ENCODE results near the gene NT5M.

NT5M gene

GRCh38 chr17:17303847-17304490 lies 796 bp downstream of the NT5M start:
- no peak for DNase-seq

- DNase-seq: no peak
Measured at GRCh38 chr17:17304521-17304985, 1.4 kb downstream of the NT5M start.

GRCh38 chr17:17305281-17305801 lies 2.2 kb downstream of the NT5M start:
- no peak for DNase-seq

- DNase-seq: no peak
Measured at GRCh38 chr17:17309356-17309755, 6.2 kb downstream of the NT5M start.

GRCh38 chr17:17313350-17313991 lies 10.3 kb downstream of the NT5M start:
- no peak for DNase-seq

- no peak for DNase-seq
Measured at GRCh38 chr17:17314501-17315071, 11.4 kb downstream of the NT5M start.

GRCh38 chr17:17315142-17315821 lies 12.1 kb downstream of the NT5M start:
- DNase-seq: no peak

- no peak for DNase-seq
Measured at GRCh38 chr17:17320188-17320910, 17.2 kb downstream of the NT5M start.

- DNase-seq: no peak
Measured at GRCh38 chr17:17320911-17321220, 17.7 kb downstream of the NT5M start.

GRCh38 chr17:17321356-17322025 lies 18.3 kb downstream of the NT5M start:
- DNase-seq: no peak

GRCh38 chr17:17322516-17323510 lies 19.6 kb downstream of the NT5M start:
- DNase-seq: no peak

- no peak for DNase-seq
Measured at GRCh38 chr17:17324616-17325015, 21.4 kb downstream of the NT5M start.

GRCh38 chr17:17325228-17325627 lies 22.1 kb downstream of the NT5M start:
- no peak for DNase-seq

GRCh38 chr17:17325816-17326215 lies 22.6 kb downstream of the NT5M start:
- no peak for DNase-seq

- no peak for DNase-seq
Measured at GRCh38 chr17:17326275-17326875, 23.2 kb downstream of the NT5M start.

GRCh38 chr17:17328251-17328650 lies 25.1 kb downstream of the NT5M start:
- DNase-seq: no peak

- DNase-seq: no peak
Measured at GRCh38 chr17:17341452-17341851, 38.3 kb downstream of the NT5M start.

- no peak for DNase-seq
Measured at GRCh38 chr17:17342242-17342945, 39.2 kb downstream of the NT5M start.

- no peak for DNase-seq
Measured at GRCh38 chr17:17343160-17343735, 40.1 kb downstream of the NT5M start.

Measured in NCI-H524 treated with DMSO at 0.1 percent for 48 hours (cell line).